Subcutaneous adipose tissue (tissue), 4 donors: Measurements from ENCODE around the gene TTC28. TPM values are rescaled to one million over a fixed set of nuclear protein-coding genes. Genes with fewer than 3 reads are reported as not detected.

Source experiments
- small RNA-seq: library from RNA; depleted of rRNA; stranded (forward); fragments of <200 nt; gene quantifications from one replicate; pipeline ENCODE3, GENCODE V24; 2016
- total RNA-seq, 4 donors: library from RNA; depleted of rRNA; stranded (reverse); fragments of >200 nt; gene quantifications; one replicate each; pipeline ENCODE4 v1.1.0, GENCODE V29; 2016
- TF ChIP-seq, protein P1 (sequence below): fragments of 450-650 bp; IDR thresholded peaks from one replicate; pipeline ENCODE4 v1.5.1; 2016; ENCODE audit warnings: low read depth, mild to moderate bottlenecking, control low read depth, antibody characterized with exemption, moderate library complexity

The TTC28 gene
- total RNA-seq, 4 donors from 2014 or later, result 42.6 to 71.6 (median 43.4) TPM

DNA sequence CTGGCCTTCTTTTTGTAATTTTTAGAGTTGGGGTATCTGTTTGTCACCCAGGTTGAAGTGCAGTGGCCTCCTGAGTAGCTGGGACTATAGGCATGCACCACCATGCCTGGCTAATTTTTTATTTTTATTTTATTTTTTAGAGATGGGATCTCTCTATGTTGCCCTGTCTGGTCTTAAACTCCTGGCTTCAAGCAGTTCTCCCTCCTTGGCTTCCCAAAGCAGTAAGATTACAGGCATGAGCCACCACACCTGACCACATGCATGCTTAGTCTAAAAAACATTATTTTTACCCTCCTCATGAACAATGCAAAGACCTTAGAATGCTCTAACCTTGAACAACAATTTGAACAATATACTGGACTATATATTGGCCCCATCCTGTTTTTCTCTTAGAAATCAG, 738.5 kb downstream of the TTC28 start:
- TF ChIP-seq, protein P1, sequence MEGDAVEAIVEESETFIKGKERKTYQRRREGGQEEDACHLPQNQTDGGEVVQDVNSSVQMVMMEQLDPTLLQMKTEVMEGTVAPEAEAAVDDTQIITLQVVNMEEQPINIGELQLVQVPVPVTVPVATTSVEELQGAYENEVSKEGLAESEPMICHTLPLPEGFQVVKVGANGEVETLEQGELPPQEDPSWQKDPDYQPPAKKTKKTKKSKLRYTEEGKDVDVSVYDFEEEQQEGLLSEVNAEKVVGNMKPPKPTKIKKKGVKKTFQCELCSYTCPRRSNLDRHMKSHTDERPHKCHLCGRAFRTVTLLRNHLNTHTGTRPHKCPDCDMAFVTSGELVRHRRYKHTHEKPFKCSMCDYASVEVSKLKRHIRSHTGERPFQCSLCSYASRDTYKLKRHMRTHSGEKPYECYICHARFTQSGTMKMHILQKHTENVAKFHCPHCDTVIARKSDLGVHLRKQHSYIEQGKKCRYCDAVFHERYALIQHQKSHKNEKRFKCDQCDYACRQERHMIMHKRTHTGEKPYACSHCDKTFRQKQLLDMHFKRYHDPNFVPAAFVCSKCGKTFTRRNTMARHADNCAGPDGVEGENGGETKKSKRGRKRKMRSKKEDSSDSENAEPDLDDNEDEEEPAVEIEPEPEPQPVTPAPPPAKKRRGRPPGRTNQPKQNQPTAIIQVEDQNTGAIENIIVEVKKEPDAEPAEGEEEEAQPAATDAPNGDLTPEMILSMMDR, result no peak

DNA sequence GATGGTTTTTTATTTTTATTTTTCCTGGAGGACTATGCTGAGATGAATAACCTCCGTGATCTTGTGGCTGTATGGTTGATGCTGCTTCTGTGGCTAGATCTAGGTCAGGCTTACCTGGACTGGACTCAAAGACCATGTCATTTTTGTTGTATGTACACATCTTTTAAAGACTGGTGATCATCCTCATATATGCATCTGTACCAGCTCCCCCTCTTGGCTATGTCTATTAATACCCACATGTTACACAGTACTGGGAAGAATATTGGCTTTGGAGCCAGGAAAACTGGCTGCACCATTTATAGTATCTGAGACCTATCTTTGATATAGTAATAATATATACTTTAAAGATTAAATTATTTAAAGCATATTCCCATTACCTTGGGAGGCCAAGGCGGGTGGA, 742.2 kb downstream of the TTC28 start:
- TF ChIP-seq, protein P1, result no peak

DNA sequence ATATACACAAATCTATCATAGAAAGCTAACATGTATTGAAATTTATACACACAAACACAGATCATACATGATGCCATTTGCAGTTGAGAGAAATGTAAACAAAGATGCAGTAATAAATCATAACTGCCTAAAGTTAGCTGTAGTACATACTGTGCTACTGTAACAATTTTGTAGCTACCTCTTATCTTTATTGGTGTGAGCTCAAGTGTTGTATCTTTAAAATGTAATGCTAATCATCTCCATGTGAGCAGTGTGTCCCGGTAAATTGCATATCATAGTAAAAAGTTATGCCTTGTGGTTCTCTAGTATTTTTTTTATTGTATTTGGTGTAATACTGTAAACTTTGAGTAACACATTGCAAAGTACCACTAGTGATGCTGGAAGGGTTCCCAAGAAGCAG, 743.7 kb downstream of the TTC28 start:
- TF ChIP-seq, protein P1, result no peak

DNA sequence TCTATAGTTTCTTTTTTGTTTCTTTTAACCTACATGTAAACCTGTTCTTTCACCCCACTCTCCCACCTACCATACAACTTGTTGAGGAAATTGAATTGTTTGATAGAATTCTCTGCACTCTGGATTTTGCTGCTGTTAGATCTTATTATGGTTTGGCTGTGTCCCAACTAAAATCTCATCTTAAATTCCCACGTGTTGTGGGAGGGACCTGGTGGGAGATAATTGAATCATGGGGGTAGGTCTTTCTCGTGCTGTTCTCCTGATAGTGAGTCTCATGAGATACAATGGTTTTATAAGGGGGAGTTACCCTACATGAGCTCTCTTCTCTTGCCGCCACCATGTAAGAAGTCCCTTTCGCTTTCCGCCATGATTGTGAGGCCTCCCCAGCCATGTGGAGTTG, 745.6 kb downstream of the TTC28 start:
- TF ChIP-seq, protein P1, result no peak

DNA sequence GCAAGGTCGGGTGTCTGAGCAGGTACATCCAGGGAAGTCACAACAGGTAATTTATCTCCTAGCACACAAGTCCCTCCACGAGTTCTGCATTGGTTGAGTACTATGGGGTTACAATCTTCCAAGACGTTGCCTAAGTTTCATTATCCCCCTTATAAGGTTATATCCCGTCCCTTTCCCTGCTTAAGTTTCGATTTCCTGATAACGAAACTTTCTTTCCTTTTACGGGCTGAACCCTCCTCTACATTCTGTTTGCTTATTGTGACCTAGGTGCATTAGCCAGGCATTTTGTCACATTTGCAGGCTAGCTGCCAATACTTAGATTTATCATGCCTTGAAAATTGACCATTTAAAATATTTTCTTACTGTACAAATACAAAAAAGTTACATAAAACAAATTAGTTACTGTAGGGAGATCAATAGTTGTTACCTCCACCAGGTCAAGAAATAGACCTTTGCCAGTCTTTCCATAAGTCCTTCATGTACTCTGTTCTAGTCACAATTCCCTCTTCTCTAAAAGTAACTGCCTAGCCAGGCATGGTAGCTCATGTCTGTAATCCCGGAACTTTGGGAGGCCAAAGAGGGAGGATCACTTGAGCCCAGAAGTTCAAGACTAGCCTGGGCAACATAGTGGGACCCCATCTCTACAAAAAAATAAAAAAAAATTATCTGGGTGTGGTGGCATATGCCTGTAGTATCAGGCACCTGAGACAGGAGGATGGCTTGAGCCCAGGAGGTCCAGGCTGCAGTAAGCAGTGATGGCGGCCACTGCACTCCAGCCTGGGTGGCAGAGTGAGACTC, 746.3 kb downstream of the TTC28 start:
- TF ChIP-seq, protein P1, result no peak

DNA sequence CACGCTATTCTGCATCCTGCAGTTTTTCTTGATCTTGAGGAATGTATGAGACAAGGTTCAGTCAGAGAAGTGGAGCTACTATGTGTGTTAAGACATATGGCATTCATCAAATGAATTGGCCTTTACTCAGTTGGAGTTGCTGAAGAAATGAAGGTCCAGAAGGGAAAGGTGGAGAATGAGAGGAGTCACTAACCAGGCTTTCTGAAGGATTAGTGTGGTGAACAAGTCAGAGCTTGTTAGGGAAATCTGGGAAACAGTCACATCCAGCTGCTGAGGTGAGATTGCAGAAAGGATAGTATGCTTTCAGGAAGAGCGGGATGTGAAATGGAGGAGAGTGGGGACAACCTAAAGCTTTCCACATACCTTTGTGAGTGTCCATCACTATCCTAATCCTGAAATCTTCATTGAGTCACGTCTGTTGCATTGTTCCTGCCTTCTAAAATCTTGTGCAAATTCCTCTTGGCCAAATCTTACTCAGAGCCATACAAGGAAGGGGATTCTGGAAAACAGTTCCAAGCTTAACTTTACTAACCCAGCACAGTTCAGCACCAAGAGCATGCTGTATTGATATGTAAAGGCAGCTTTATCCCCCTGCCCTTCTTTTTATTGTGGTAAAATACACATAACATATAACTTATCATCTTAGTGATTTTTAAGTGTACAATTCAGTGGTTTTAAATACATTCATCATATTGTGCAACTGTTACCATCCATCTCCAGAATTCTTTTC, 749.1 kb downstream of the TTC28 start:
- TF ChIP-seq, protein P1, result no peak

Small RNA genes lying within 50 kb of the gene (small RNA-seq; reads per million reads assigned to genes)
- gene MIR5739 (not detected), gene RF00019 (0.49 reads per million), gene RF00150 (not detected), gene RF02200 (not detected), gene RN7SL162P (not detected)

Other genes starting within 250 kb of the TTC28 start
- 10 to 100 TPM in 1 of 4 donors, 1 to 10 TPM in 3; 2.6 to 14.4 (median 5.8) TPM for gene CHEK2, start 62.0 kb upstream of the TTC28 start, total RNA-seq
- 10 to 100 TPM; 10.6 to 26.0 (median 20.9) TPM for gene HSCB, start 62.2 kb upstream of the TTC28 start, total RNA-seq
- gene CCDC117, start 92.9 kb upstream of the TTC28 start, total RNA-seq, result 10 to 100 TPM; 17.1 to 21.5 (median 18.4) TPM
- 100 to 1,000 TPM in 1 of 4 donors, 10 to 100 TPM in 3; 87.5 to 185 (median 90.4) TPM for gene XBP1, start 120.7 kb upstream of the TTC28 start, total RNA-seq
- 1 to 10 TPM; 1.7 to 8.1 (median 4.8) TPM for gene ZNRF3, start 203.7 kb upstream of the TTC28 start, total RNA-seq